GM18502 (cell line): Measurements from ENCODE around the gene ALOX12.

ENCODE experiments used
- ATAC-seq: cut with Tn5 transposase; IDR thresholded peaks from one replicate; pipeline ENCODE4 v1.9.1; 2021; ENCODE audit warnings: mild to moderate bottlenecking; ENCODE audit not compliant: unreplicated experiment, poor library complexity

The ALOX12 gene

GRCh38 chr17:7020894-7021664 is 25.2 kb downstream of the ALOX12 start:
- ATAC-seq: no peak

DNA sequence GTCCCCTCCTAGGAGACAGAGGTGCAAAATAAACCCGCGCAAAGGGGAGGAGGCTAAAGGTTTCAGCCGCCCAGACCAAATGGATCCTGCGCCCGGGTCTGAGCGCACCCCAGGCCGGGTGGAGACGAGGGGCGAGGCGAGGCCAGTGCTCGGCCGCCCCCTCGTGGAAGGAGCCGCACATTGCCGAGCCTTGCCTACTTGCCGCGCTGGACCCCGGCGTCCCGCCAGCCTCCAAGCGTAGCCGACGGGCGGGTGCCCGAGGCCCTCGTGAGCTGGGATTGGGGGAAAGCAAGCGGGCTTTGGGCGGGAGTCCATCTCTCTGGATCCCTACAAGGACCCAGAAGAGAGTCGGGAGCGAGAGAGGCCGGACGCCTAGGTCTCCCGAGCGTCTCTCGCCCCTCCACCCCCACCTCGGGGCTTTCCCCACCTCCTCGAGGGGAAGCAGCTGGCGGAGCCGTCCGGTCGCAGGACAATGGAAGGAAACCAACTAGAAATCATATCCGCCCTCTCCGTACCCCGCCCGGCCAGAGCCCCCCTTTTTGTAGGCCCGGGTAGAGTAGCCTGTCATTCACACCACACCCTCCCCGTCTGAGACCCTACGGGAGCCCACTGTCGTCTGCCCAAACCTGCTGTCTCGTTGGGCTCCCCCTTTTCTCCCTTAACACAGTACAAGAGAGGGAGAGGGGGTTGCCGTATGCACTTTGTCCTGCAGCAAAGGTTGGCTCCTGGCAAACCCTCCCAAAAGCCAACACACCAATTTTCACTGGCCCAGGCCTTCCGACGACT is 26.3 kb downstream of the ALOX12 start:
- ATAC-seq: peak; percentile 66

- no peak for ATAC-seq
These were observed 27.1 kb downstream of the ALOX12 start, which contains the start of gene BCL6B for GRCh38 chr17:7022781-7023571. Gene BCL6B, plus strand, starts transcription at chr17:7023050. Its CDS starts 622 bp downstream, at chr17:7023672.

- no peak for ATAC-seq
These were observed 27.9 kb downstream of the ALOX12 start for GRCh38 chr17:7023576-7024401.

GRCh38 chr17:7024402-7024785 is 28.5 kb downstream of the ALOX12 start:
- ATAC-seq: no peak

GRCh38 chr17:7025245-7025644 is 29.4 kb downstream of the ALOX12 start:
- ATAC-seq: no peak

- ATAC-seq: no peak
These were observed 30.7 kb downstream of the ALOX12 start for GRCh38 chr17:7026471-7027115.

GRCh38 chr17:7027335-7027734 is 31.5 kb downstream of the ALOX12 start:
- no peak for ATAC-seq

DNA sequence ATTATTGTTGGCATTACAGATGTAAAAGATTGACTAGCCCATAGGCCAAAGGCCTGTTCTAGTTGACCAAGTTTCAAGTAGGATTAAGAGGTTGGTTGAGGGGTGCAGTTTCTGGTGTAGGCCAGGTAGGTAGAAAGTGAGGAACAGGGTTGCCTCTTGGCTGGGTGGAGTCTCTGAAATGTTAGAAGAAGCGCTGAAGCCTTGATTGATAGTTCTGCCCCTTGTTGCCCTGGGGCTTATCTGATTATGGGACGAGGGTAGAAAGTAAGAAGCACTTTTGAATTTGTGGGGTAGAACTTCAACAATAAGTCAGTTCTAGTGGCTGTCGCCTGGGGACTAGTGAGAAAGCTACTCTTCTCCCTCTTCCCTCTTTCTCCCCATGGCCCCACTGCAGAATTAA is 33.2 kb downstream of the ALOX12 start:
- no peak for ATAC-seq

DNA sequence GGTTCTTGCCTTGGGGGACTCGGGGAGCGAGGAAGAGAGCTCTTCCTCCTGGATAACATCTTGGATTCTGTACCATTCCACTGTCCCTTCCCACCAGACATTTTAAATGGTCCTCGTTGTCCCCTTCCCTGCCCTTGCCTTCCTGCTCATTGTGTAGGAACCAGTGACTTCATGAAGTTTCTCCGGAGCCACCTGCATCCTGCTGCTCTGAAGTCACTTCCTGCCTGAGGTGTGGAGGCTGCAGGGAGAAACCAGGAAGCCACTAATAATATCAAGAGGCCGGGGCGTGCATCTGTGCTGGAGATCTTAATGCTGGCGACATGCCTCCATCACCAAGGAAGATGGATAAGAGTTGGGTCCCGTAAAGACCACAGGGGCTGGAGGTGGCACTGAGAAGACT is 33.8 kb downstream of the ALOX12 start:
- no peak for ATAC-seq

- peak; percentile 22 for ATAC-seq
These were observed 39.2 kb downstream of the ALOX12 start for GRCh38 chr17:7034955-7035590.

DNA sequence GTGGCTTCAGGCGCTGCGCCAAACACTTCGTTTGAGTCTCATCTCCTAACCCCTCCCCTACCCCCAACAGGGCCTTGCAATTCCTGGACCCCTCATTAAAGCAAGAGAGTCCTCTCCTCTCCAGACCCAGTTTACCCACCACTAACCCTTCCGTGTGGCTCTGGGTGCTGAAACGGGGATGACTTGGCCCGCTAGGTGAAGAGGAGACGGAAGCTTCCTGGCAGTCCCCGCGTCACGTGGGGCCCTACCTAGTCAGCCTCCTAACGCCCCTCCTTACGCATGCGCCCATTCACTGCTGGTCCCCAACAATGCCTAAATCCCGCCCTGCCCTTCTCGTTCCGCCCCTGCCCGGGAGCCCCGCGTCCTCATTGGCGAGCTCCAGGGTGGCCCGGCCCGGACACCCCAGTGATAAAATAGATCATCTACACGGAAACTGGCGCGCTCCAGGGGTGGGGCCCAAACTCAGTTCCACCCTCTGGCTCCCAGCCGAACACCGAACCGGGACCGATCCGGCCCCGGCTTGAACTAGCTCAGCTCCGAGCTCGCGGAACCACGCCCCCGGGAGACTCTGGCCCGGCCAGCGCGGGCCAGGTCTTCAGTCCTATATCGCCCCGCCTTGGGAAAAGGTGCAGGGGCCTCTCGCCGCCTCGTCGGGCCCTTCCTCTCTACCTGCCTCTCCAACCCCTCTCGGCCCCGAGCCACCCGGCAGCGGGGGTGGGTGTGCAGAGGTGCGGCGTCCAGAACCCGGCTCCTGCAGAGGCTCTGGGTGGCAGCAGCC is 39.9 kb downstream of the ALOX12 start, which contains the start of gene SLC16A13:
TSS of gene SLC16A13 (plus strand) at position 425 of the 778 bp plus-strand sequence. CDS start 368 bp downstream, outside the sequence.
- peak; percentile 87 for ATAC-seq

DNA sequence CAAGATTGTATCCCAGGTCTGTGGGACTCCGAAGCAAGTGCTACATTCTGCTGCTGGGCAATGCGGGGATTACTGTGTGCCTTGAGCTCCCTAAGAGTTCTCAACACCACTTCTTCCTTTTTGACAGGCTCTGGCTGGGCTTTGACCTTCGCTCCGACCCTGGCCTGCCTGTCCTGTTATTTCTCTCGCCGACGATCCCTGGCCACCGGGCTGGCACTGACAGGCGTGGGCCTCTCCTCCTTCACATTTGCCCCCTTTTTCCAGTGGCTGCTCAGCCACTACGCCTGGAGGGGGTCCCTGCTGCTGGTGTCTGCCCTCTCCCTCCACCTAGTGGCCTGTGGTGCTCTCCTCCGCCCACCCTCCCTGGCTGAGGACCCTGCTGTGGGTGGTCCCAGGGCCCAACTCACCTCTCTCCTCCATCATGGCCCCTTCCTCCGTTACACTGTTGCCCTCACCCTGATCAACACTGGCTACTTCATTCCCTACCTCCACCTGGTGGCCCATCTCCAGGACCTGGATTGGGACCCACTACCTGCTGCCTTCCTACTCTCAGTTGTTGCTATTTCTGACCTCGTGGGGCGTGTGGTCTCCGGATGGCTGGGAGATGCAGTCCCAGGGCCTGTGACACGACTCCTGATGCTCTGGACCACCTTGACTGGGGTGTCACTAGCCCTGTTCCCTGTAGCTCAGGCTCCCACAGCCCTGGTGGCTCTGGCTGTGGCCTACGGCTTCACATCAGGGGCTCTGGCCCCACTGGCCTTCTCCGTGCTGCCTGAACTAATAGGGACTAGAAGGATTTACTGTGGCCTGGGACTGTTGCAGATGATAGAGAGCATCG is 42.4 kb downstream of the ALOX12 start:
- no peak for ATAC-seq

DNA sequence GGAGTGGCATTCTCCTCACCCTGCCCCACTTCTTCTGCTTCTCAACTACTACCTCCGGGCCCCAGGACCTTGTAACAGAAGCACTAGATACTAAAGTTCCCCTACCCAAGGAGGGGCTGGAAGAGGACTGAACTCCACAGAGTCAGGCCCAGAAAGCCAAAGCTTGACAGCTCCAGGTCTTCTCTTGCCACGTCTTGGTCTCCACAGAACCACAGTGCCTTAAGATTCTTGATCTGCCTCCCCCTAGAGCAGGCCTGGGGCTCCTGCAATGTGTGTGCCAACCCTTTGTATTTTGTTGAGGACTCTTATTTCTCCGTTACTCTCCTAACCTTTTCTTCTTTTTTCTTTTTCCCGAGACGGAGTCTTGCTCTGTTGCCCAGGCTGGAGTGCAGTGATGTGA is 44.0 kb downstream of the ALOX12 start:
- no peak for ATAC-seq

DNA sequence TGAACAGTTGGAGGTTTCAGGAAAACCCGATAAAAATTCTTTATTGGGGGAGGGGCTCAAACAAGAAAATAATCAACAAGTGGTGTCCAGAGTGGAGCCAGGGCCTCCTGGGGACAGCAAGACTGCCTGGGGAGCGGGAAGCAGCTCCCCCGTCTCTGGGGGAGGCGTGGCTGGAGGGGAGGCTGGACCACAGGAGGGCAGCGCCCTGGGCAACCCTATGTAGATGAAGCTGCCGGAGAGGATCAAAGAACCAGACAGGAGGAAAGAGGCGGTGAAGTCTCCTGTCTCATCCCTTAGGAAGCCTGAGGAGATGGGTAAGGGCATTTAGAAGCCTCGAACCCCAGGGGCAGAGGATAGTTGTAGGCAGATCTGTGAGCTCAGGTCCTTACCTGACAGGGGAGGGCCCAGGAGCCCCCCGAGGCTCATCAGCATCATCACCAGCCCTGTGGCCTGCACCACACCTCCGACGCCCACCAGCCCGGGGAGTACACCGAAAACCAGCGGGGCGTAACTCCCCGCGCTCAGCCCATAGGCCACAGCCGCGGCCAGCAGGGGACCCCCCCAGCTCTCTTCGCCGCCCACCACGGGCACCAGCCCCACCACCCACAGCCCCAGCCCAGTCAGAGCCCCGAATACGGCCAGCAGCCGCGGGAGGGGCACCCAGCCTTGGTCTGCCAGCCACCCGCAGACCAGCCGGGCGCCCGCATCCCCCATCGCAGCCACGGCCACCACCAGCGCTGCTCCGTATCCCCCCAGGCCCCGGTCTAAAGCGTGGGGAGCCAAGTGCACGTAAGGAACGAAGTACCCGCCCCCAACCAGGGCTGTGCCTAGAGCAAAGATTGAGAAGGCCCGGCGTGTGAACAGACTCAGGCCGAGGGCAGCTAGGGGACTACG is 46.0 kb downstream of the ALOX12 start:
- no peak for ATAC-seq

DNA sequence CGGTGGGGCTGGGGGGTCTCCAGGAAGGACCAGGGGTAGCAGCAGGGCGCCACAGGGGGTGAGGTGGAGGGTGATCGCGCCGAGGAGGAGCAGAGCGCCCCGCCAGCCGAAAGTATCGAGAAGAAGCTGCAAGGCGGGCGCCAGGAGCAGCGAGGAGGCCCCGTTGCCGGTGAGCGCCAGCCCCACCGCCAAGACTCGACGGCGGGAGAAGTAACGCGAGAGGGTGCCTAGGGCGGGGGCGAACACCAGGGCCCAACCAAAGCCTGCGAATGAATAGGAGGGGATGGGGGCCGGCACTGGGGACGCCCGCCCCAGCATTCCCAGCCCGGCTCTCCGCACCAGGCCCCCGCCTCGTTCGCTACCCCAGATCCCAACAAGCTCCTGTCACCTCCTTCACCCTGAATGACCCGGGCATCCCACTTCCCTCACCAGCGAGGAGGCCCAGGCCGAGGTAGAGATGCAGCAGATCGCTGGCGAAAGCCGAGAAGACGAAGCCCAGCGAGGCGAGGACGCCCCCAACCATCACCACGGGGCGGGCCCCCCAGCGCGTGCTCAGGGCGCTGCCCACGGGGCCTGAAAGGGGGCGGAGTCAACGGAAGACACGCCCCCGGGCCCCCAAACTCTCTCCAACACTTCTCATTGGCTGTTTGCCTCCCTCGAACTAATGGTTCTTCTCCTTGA is 46.8 kb downstream of the ALOX12 start:
- ATAC-seq: no peak
